HG02798 (cell line): ENCODE results near the gene SLC1A5.
"Not testable (repeated sequence)": the region's sequence is repeated elsewhere in the genome, so short reads cannot be mapped to it uniquely, and the experiment has no call there.

Experiments used
- ATAC-seq: cut with Tn5 transposase; IDR thresholded peaks from one replicate; pipeline ENCODE4 v1.9.1; 2021; ENCODE audit warnings: mild to moderate bottlenecking; ENCODE audit not compliant: unreplicated experiment, poor library complexity

SLC1A5 gene

GRCh38 chr19:46773018-46773399 is 15.4 kb downstream of the SLC1A5 start:
- ATAC-seq: no peak

- ATAC-seq: no peak
Measured at GRCh38 chr19:46772170-46773017, 16.0 kb downstream of the SLC1A5 start.

GRCh38 chr19:46768746-46769145 is 19.6 kb downstream of the SLC1A5 start:
- ATAC-seq: not testable (repeated sequence)

- ATAC-seq: no peak
Measured at GRCh38 chr19:46766569-46767317, 21.7 kb downstream of the SLC1A5 start.

GRCh38 chr19:46764817-46765291 is 23.5 kb downstream of the SLC1A5 start:
- ATAC-seq: no peak

GRCh38 chr19:46762245-46762890 is 26.0 kb downstream of the SLC1A5 start:
- no peak for ATAC-seq

GRCh38 chr19:46761418-46761831 is 27.0 kb downstream of the SLC1A5 start:
- no peak for ATAC-seq

GRCh38 chr19:46760897-46761296 is 27.5 kb downstream of the SLC1A5 start:
- ATAC-seq: not testable (repeated sequence)

- no peak for ATAC-seq
Measured at GRCh38 chr19:46760363-46760762, 28.0 kb downstream of the SLC1A5 start.

GRCh38 chr19:46759817-46760333 is 28.5 kb downstream of the SLC1A5 start:
- ATAC-seq: no peak

GRCh38 chr19:46759206-46759605 is 29.2 kb downstream of the SLC1A5 start:
- no peak for ATAC-seq

GRCh38 chr19:46756544-46756888 is 31.9 kb downstream of the SLC1A5 start:
- ATAC-seq: no peak

GRCh38 chr19:46755853-46756543 is 32.4 kb downstream of the SLC1A5 start:
- no peak for ATAC-seq

GRCh38 chr19:46755077-46755852 is 33.1 kb downstream of the SLC1A5 start:
- no peak for ATAC-seq

- peak; percentile 48 for ATAC-seq
Measured at GRCh38 chr19:46753420-46754155, 34.8 kb downstream of the SLC1A5 start.

- ATAC-seq: no peak
Measured at GRCh38 chr19:46748325-46749109, 39.9 kb downstream of the SLC1A5 start.

- peak; percentile 67 for ATAC-seq
Measured at GRCh38 chr19:46746281-46747057, 41.9 kb downstream of the SLC1A5 start, which contains the start of gene STRN4. STRN4 (minus strand) TSS chr19:46746450; CDS start chr19:46746430, 20 bp downstream.
